Measurements from ENCODE around the gene UFSP2.
A peak's percentile ranks its signal among the peaks of the same experiment; 100 is the strongest.

The UFSP2 gene

DNA sequence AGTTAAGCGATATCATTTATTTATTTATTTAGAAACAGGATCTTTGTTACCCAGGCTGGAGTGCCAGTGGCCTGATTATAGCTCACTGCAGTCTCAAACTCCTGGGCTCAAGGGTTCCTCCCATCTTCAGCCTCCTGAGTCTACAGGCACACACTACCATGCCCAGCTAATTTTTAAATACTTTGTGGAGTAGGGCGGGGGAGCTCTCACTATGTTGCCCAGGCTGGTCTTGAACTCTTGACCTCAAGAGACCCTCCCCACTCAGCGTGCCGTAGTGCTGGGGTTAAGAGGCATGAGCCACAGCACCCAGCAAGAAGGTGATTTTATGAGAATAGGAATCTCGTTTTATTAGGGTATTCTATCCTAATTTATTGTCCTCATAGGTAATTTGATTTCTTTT lies 3.9 kb upstream of the UFSP2 start:
- H3K4me3 ChIP-seq (ENCODE audit: low read depth, low read length) = no peak overlapping the region
- no peak for DNase-seq (ENCODE audit: low read depth)
- TF ChIP-seq CTCF (IDR thresholded peaks at IDR 0.05; ENCODE audit: control insufficient read depth, extremely low read depth, insufficient read depth) = no peak

DNA sequence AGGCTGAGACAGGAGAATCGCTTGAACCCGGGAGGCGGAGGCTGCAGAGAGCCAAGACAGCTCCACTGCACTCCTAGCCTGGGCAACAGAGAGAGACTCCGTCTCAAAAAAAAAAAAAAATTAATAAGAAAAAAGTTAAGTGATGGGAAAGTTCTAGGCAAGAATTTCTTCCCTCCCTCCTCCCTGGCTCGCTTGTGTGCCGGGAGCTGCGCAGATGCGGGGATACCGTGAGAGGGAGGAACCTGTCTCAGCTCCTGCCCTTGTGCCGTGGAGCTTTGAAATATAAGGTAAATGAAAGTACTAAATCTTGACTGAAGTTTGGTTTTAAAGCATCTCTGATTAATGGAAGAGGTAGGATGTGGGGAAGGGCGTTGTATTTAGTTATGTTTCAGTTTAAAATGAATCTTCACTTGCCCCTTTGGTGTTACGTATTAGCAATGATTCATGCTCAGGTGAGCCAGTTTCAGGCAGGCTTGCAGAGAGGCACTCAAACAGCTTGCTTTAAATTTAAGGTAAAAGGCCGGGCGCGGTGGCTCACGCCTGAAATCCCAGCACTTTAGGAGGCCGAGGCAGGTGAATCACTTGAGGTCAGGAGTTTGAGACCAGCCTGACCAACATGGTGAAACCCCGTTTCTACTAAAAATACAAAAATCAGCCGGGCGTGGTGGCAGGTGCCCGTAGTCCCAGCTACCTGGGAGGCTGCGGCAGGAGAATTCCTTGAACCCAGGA lies 1.4 kb upstream of the UFSP2 start:
- DNase-seq (ENCODE audit: low read depth) = no peak
- TF ChIP-seq CTCF (IDR thresholded peaks at IDR 0.05; ENCODE audit: control insufficient read depth, extremely low read depth, insufficient read depth) = no peak
- H3K4me3 ChIP-seq (ENCODE audit: low read depth, low read length) = no peak overlapping the region

GRCh38 chr4:185424905-185425646 lies 688 bp downstream of the UFSP2 start:
- no peak for TF ChIP-seq CTCF (IDR thresholded peaks at IDR 0.05; ENCODE audit: control insufficient read depth, extremely low read depth, insufficient read depth)
- peak overlapping the region; percentile 70 for H3K4me3 ChIP-seq (ENCODE audit: low read depth, low read length)
- peak; percentile 7 for DNase-seq (ENCODE audit: low read depth)

DNA sequence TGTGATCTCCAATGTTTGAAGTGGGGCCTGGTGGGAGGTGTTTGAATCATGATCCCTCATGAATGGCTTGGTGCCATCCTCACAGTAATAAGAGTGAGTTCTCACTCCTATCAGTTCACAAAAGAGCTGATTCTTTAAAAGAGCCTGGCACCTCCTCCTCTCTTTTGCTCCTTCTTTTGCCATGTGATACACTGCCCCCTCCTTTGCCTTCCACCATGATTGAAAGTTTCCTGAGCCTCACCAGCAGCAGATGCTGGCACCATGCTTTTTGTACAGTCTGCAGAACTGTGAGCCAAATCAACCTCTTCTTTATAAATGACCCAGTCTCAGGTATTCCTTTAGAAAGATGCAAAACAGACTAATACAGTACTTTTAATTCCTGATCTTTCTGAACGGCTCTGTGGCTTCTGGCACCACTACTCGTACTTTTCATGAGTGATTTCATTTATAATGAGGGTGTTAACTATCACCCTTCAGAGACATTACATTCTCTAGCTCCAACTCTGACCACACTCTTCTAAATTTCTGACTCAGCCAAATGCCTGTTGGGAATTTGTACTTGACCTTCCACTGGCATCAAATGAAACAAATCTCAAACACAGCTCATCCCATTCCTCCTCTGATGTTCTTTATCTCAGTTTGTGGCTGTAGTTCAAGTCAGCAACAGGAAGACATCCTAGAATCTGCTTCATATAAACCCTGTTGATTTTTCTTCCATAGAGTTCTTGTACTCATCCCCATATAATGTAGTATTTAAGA lies 4.2 kb downstream of the UFSP2 start:
- no peak for TF ChIP-seq CTCF (IDR thresholded peaks at IDR 0.05; ENCODE audit: control insufficient read depth, extremely low read depth, insufficient read depth)
- DNase-seq (ENCODE audit: low read depth) = no peak
- no peak overlapping the region for H3K4me3 ChIP-seq (ENCODE audit: low read depth, low read length)

DNA sequence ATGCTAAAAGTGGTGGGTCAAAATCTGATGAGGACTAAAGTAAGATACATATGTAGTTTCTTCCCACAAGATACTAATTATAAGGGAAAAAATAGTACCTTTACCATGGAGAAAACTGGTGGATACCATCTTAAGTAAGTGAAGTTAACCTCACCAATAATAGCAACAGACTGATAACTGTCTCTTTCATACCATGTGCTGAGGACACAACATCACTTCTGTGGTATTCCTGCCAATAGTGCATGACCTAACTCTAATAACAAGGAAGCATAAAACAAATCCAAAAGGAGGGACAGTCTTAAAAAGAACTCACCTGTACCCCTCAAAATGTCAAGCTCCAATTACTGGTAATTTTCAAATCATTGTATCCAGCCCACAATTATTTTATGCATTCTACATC lies 8.8 kb downstream of the UFSP2 start:
- DNase-seq (ENCODE audit: low read depth) = no peak
- no peak for TF ChIP-seq CTCF (IDR thresholded peaks at IDR 0.05; ENCODE audit: control insufficient read depth, extremely low read depth, insufficient read depth)
- no peak overlapping the region for H3K4me3 ChIP-seq (ENCODE audit: low read depth, low read length)

DNA sequence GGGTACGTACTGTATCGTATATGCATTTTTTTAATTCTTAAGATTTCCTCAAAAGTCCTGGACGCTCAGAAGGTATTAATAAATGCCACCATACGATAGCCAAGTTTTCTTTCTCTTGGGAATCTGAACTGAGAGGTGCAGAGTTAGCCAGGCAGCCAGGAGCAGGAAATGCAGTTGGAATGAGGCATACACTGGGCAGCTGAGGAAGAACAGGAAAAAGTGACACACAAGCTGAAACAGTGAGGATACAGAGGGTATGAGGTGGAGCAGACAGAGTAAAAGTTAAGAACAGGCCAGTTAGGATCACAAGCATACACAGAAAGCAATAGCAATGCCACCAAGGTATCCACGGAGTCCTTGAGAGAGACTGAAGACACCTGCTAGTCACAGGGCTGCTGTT lies 13.4 kb downstream of the UFSP2 start:
- no peak for TF ChIP-seq CTCF (IDR thresholded peaks at IDR 0.05; ENCODE audit: control insufficient read depth, extremely low read depth, insufficient read depth)
- no peak overlapping the region for H3K4me3 ChIP-seq (ENCODE audit: low read depth, low read length)
- DNase-seq (ENCODE audit: low read depth) = no peak
